ENCODE results near the gene PLCG2.

PLCG2 gene

GRCh38 chr16:81882559-81882958 lies 103.5 kb downstream of the PLCG2 start:
- H3K27ac ChIP-seq, result no peak overlapping the region
- no peak for TF ChIP-seq EZH2 (IDR thresholded peaks at IDR 0.05)
- no peak for TF ChIP-seq POLR2AphosphoS5 (IDR thresholded peaks at IDR 0.05; ENCODE audit: borderline replicate concordance, low read depth, low read length)
- no peak for TF ChIP-seq FOXP2 (optimal IDR thresholded peaks at IDR 0.05; ENCODE audit: control extremely low read depth, extremely low read length, insufficient read depth)
- no peak for DNase-seq (ENCODE audit: low read depth, low spot score)
- H3K9me3 ChIP-seq (ENCODE audit: low read depth, low read length), result no peaks in the 10 kb centered on the region
- no peak overlapping the region for H3K9ac ChIP-seq (ENCODE audit: insufficient read length)
- H3K4me3 ChIP-seq, result no peak overlapping the region
- no peaks in the 10 kb centered on the region for H3K36me3 ChIP-seq (ENCODE audit: insufficient read depth, low read length)

- Histone ChIP-seq H3K9me3 (ENCODE audit: low read depth, low read length) (no peaks in the 10 kb centered on the region), H3K36me3 (ENCODE audit: insufficient read depth, low read length) (no peaks in the 10 kb centered on the region), H3K27ac (no peak overlapping the region), H3K4me3 (no peak overlapping the region), H3K9ac (ENCODE audit: insufficient read length) (no peak overlapping the region)
- no peak for DNase-seq (ENCODE audit: low read depth, low spot score)
- TF ChIP-seq POLR2AphosphoS5 (IDR thresholded peaks at IDR 0.05; ENCODE audit: borderline replicate concordance, low read depth, low read length) (no peak), EZH2 (IDR thresholded peaks at IDR 0.05) (no peak), FOXP2 (optimal IDR thresholded peaks at IDR 0.05; ENCODE audit: control extremely low read depth, extremely low read length, insufficient read depth) (no peak)
Observed at GRCh38 chr16:81883235-81883634, 104.1 kb downstream of the PLCG2 start.

- H3K4me3 ChIP-seq, result no peak overlapping the region
- H3K9ac ChIP-seq (ENCODE audit: insufficient read length), result no peak overlapping the region
- no peaks in the 10 kb centered on the region for H3K36me3 ChIP-seq (ENCODE audit: insufficient read depth, low read length)
- no peak for DNase-seq (ENCODE audit: low read depth, low spot score)
- no peak for TF ChIP-seq POLR2AphosphoS5 (IDR thresholded peaks at IDR 0.05; ENCODE audit: borderline replicate concordance, low read depth, low read length)
- no peak for TF ChIP-seq FOXP2 (optimal IDR thresholded peaks at IDR 0.05; ENCODE audit: control extremely low read depth, extremely low read length, insufficient read depth)
- TF ChIP-seq EZH2 (IDR thresholded peaks at IDR 0.05), result no peak
- no peak overlapping the region for H3K27ac ChIP-seq
- no peaks in the 10 kb centered on the region for H3K9me3 ChIP-seq (ENCODE audit: low read depth, low read length)
Observed at GRCh38 chr16:81885976-81886586, 107.0 kb downstream of the PLCG2 start.

- Histone ChIP-seq H3K9me3 (ENCODE audit: low read depth, low read length) (no peaks in the 10 kb centered on the region), H3K27ac (no peak overlapping the region), H3K9ac (ENCODE audit: insufficient read length) (no peak overlapping the region), H3K36me3 (ENCODE audit: insufficient read depth, low read length) (no peaks in the 10 kb centered on the region), H3K4me3 (no peak overlapping the region)
- DNase-seq (ENCODE audit: low read depth, low spot score), result no peak
- TF ChIP-seq EZH2 (IDR thresholded peaks at IDR 0.05), result no peak
- no peak for TF ChIP-seq POLR2AphosphoS5 (IDR thresholded peaks at IDR 0.05; ENCODE audit: borderline replicate concordance, low read depth, low read length)
- no peak for TF ChIP-seq FOXP2 (optimal IDR thresholded peaks at IDR 0.05; ENCODE audit: control extremely low read depth, extremely low read length, insufficient read depth)
Observed at GRCh38 chr16:81888520-81889394, 109.7 kb downstream of the PLCG2 start.

GRCh38 chr16:81891736-81892364 lies 112.8 kb downstream of the PLCG2 start:
- no peak overlapping the region for H3K4me3 ChIP-seq
- DNase-seq (ENCODE audit: low read depth, low spot score), result no peak
- no peak overlapping the region for H3K27ac ChIP-seq
- no peaks in the 10 kb centered on the region for H3K36me3 ChIP-seq (ENCODE audit: insufficient read depth, low read length)
- no peak overlapping the region for H3K9ac ChIP-seq (ENCODE audit: insufficient read length)
- no peaks in the 10 kb centered on the region for H3K9me3 ChIP-seq (ENCODE audit: low read depth, low read length)
- TF ChIP-seq FOXP2 (optimal IDR thresholded peaks at IDR 0.05; ENCODE audit: control extremely low read depth, extremely low read length, insufficient read depth), result no peak
- no peak for TF ChIP-seq POLR2AphosphoS5 (IDR thresholded peaks at IDR 0.05; ENCODE audit: borderline replicate concordance, low read depth, low read length)
- no peak for TF ChIP-seq EZH2 (IDR thresholded peaks at IDR 0.05)

- Histone ChIP-seq H3K4me3 (no peak overlapping the region), H3K36me3 (ENCODE audit: insufficient read depth, low read length) (no peaks in the 10 kb centered on the region), H3K9ac (ENCODE audit: insufficient read length) (no peak overlapping the region), H3K27ac (no peak overlapping the region), H3K9me3 (ENCODE audit: low read depth, low read length) (no peaks in the 10 kb centered on the region)
- TF ChIP-seq FOXP2 (optimal IDR thresholded peaks at IDR 0.05; ENCODE audit: control extremely low read depth, extremely low read length, insufficient read depth) (no peak), POLR2AphosphoS5 (IDR thresholded peaks at IDR 0.05; ENCODE audit: borderline replicate concordance, low read depth, low read length) (no peak), EZH2 (IDR thresholded peaks at IDR 0.05) (no peak)
- no peak for DNase-seq (ENCODE audit: low read depth, low spot score)
Observed at GRCh38 chr16:81894592-81894991, 115.5 kb downstream of the PLCG2 start.

GRCh38 chr16:81896902-81897301 lies 117.8 kb downstream of the PLCG2 start:
- Histone ChIP-seq H3K9ac (ENCODE audit: insufficient read length) (no peak overlapping the region), H3K9me3 (ENCODE audit: low read depth, low read length) (no peaks in the 10 kb centered on the region), H3K27ac (no peak overlapping the region), H3K36me3 (ENCODE audit: insufficient read depth, low read length) (no peaks in the 10 kb centered on the region), H3K4me3 (no peak overlapping the region)
- no peak for DNase-seq (ENCODE audit: low read depth, low spot score)
- TF ChIP-seq EZH2 (IDR thresholded peaks at IDR 0.05) (no peak), POLR2AphosphoS5 (IDR thresholded peaks at IDR 0.05; ENCODE audit: borderline replicate concordance, low read depth, low read length) (no peak), FOXP2 (optimal IDR thresholded peaks at IDR 0.05; ENCODE audit: control extremely low read depth, extremely low read length, insufficient read depth) (no peak)

GRCh38 chr16:81899601-81900000 lies 120.5 kb downstream of the PLCG2 start:
- H3K4me3 ChIP-seq, result no peak overlapping the region
- no peak for TF ChIP-seq FOXP2 (optimal IDR thresholded peaks at IDR 0.05; ENCODE audit: control extremely low read depth, extremely low read length, insufficient read depth)
- no peak overlapping the region for H3K9ac ChIP-seq (ENCODE audit: insufficient read length)
- no peaks in the 10 kb centered on the region for H3K9me3 ChIP-seq (ENCODE audit: low read depth, low read length)
- no peak for DNase-seq (ENCODE audit: low read depth, low spot score)
- H3K36me3 ChIP-seq (ENCODE audit: insufficient read depth, low read length), result no peaks in the 10 kb centered on the region
- no peak overlapping the region for H3K27ac ChIP-seq

Measured in SK-N-MC (cell line).